Measurements from ENCODE around the gene OTUD6A.
"Not testable (repeated sequence)": the region's sequence is repeated elsewhere in the genome, so short reads cannot be mapped to it uniquely, and the experiment has no call there.

OTUD6A gene

DNA sequence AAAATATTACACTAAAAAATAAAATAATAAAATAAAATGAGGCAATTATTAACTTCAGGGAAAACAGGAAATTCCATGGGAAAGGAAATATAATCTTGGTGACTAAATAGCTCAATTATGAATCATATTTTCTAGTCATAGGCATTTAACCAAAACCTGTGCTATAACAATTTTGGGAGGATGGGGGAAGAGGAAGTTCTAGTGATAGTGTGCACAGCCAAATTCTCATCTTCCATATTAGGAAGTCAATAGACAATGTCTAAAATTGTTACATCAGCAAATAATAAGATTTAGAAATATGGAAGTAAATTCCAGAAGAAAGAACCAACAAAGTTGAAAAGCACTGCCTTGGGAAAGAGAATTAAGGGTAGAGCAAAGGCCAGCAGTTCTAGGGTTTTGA lies 15.3 kb upstream of the OTUD6A start:
- no peak for DNase-seq (ENCODE audit: low read depth)

GRCh38 chrX:70049406-70049805 lies 12.9 kb upstream of the OTUD6A start:
- DNase-seq (ENCODE audit: low read depth): no peak

DNA sequence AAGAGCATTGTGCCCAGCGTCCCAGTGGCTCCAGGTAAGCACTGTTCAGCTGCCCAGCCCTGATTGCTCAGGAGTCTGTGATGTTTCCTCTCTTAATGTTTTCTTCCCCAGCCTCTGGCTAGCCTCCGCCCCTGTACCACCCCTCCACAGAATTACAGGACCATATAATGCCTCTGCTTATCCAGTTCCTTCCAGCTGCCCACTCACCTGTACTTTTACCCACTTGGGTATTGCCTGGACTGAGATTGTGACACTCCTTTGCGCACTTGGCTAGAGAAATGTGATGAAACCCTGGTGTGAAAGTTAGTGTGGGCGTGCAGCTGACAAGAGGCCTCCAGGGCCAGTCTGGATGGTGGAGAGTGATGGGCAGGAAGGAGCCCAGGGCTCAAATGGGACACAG lies 12.3 kb upstream of the OTUD6A start, which contains the start of gene AWAT2:
Gene AWAT2 (minus strand): TSS at position 14 of the 400 bp plus-strand sequence. CDS start 6 bp downstream, at position 8.
- DNase-seq (ENCODE audit: low read depth): no peak

DNA sequence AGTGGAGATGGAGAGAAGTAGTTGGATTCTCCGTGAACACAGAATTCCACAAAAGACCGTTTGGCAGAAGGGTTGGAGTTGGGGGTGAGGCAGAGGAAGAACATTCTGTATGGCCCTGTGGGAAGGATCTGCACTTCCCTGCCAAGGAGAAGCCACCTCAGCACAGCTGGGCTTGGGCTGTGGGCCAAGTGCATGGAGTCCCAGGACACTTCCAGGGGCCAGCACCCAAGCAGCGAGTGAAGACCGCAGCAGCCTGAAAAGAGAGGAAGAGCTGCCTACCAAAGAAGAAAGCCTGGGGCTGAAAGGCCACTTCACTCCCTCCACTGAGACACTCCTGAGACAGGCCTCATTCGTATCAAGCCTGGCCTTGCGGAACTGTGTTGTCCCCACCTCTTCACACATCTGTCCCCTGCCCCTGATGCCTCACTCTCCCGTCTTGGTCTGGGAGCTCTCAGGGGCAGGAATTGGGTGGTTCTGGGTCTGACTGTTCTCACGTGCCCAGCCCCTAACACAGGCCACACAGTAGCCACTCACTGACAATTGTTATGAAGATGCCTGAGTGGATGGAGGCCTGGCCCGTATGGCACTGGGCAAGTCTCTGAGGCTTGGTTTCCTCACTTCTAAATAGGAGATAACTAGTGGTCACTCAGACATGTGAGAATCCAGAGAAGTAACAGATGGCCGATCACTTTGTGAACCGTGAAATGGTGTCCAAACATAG lies 9.2 kb upstream of the OTUD6A start:
- DNase-seq (ENCODE audit: low read depth): no peak

- DNase-seq (ENCODE audit: low read depth): no peak
Observed at GRCh38 chrX:70054391-70054790, 7.9 kb upstream of the OTUD6A start.

- DNase-seq (ENCODE audit: low read depth): no peak
Observed at GRCh38 chrX:70062961-70063550, 799 bp downstream of the OTUD6A start.

DNA sequence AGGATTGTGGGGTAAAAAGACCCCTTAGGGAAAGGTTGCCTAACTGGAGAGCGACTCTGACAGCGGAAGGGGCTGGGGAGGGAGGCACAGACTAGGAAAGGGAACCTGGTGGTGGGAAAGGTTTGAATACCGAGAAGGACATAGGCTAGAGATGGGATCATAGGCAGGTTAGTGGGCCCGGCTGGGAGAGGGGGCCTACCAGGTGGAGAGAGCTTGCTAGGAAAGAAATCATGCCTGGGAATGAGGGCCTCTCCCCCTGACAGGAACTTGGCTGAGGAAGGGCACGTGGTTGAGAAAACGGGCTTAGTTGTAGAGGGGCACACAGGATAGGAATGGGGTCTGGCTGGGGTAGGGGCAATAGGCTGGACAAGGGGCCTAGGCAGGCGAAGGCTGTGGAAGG lies 4.4 kb downstream of the OTUD6A start:
- no peak for DNase-seq (ENCODE audit: low read depth)

GRCh38 chrX:70079297-70079696 lies 17.0 kb downstream of the OTUD6A start:
- DNase-seq (ENCODE audit: low read depth): no peak

- no peak for DNase-seq (ENCODE audit: low read depth)
Observed at GRCh38 chrX:70079870-70080269, 17.6 kb downstream of the OTUD6A start.

DNA sequence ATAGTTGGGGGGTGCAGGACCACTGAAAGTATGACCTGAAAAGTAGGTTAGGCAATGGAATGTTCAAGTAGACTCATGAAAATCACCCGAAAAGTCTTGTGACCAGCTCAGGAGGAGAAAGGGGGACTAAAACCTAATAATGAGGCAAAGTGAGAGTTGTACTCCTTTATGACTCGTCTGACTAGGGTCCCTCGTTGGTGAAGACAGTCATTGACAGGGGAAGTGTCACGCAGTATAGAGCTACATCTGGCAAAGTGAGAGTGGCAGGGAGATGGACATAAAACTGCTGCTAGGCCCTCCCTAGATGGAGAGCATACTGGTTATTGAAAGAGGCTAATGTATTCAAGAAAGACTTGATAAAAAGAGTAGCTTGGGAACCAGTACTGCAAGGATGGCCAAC lies 20.5 kb downstream of the OTUD6A start:
- DNase-seq (ENCODE audit: low read depth): no peak

GRCh38 chrX:70084592-70085240 lies 22.5 kb downstream of the OTUD6A start:
- DNase-seq (ENCODE audit: low read depth): no peak

- no peak for DNase-seq (ENCODE audit: low read depth)
Observed at GRCh38 chrX:70087857-70088630, 25.8 kb downstream of the OTUD6A start.

GRCh38 chrX:70088751-70089150 lies 26.5 kb downstream of the OTUD6A start:
- DNase-seq (ENCODE audit: low read depth): no peak

- no peak for DNase-seq (ENCODE audit: low read depth)
Observed at GRCh38 chrX:70089604-70090297, 27.5 kb downstream of the OTUD6A start.

DNA sequence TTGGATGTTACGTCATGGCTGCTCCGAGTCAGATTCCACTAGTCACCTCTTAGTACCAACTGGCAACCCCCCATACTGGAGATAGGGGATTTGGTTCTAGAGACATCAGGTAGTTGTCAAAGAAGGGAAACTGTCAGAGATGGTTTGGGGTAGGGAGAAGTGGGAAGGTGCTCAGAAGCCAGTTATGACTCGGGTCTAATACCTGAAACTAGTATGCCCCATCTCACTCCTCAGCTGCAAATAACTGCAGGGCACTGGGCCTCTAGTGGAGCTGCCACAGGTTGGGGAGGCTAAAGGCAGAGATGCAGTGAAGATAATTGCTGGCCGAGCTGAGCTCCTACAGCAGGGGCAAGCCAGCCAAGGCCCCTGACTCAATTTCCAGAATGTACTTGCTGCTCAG lies 30.0 kb downstream of the OTUD6A start:
- DNase-seq (ENCODE audit: low read depth): no peak

- no peak for DNase-seq (ENCODE audit: low read depth)
Observed at GRCh38 chrX:70096052-70096451, 33.8 kb downstream of the OTUD6A start.

GRCh38 chrX:70105229-70105628 lies 43.0 kb downstream of the OTUD6A start:
- no peak for DNase-seq (ENCODE audit: low read depth)

- DNase-seq (ENCODE audit: low read depth): not testable (repeated sequence)
Observed at GRCh38 chrX:70111436-70112026, 49.3 kb downstream of the OTUD6A start.

All from stimulated activated CD4-positive, alpha-beta T cell treated with anti-CD3 and anti-CD28 coated beads, Interleukin-2, amount 100 ng/mL, for 4 hours (primary cell).